SK-N-SH treated with all-trans-retinoic acid at 6 μM for 48 hours (cell line): ENCODE measurements around the gene XPO4.

Experiments used
- ATAC-seq: fragments of 200-7000 bp; cut with Tn5 transposase; 3 replicates; pipeline ENCODE4 v1.9.1; 2020; ENCODE audit warnings: mild to moderate bottlenecking, moderate library complexity
- ARNTL ChIP-seq: fragments of 450-650 bp; formaldehyde crosslinking; IDR thresholded peaks from 2 replicates; pipeline ENCODE4 v1.5.0; 2020; ENCODE audit warnings: low read depth, mild to moderate bottlenecking, moderate library complexity, borderline replicate concordance
- BACH2 ChIP-seq: fragments of 250-450 bp; sonication (Bioruptor Pico); IDR thresholded peaks from 2 replicates; pipeline ENCODE4 v1.9.0; 2021; ENCODE audit warnings: mild to moderate bottlenecking, borderline replicate concordance
- CSDC2 ChIP-seq: fragments of 250-450 bp; sonication (Bioruptor Pico); IDR thresholded peaks from 2 replicates; pipeline ENCODE4 v1.5.0; 2020; ENCODE audit warnings: mild to moderate bottlenecking, moderate library complexity
- ESRRG ChIP-seq: fragments of 250-450 bp; sonication (Bioruptor Pico); IDR thresholded peaks from 2 replicates; pipeline ENCODE4 v1.6.1; 2021; ENCODE audit warnings: mild to moderate bottlenecking
- GLIS3 ChIP-seq: fragments of 250-450 bp; sonication (Bioruptor Pico); IDR thresholded peaks from 2 replicates; pipeline ENCODE4 v1.5.0; 2020; ENCODE audit warnings: mild to moderate bottlenecking, moderate library complexity
- ISL1 ChIP-seq: fragments of 250-450 bp; sonication (Bioruptor Pico); IDR thresholded peaks from 2 replicates; pipeline ENCODE4 v2.1.2; 2022; ENCODE audit warnings: mild to moderate bottlenecking, moderate library complexity
- OSR1 ChIP-seq: fragments of 250-450 bp; sonication (Bioruptor Pico); IDR thresholded peaks from 2 replicates; pipeline ENCODE4 v1.8.0; 2022; ENCODE audit warnings: moderate library complexity, mild to moderate bottlenecking, inconsistent platforms
- POU6F1 ChIP-seq: fragments of 250-450 bp; sonication (Bioruptor Pico); IDR thresholded peaks from 2 replicates; pipeline ENCODE4 v1.8.0; 2021; ENCODE audit warnings: low read depth, mild to moderate bottlenecking, moderate library complexity, borderline replicate concordance
- SNAI2 ChIP-seq: fragments of 250-450 bp; sonication (Bioruptor Pico); IDR thresholded peaks from 2 replicates; pipeline ENCODE4 v1.5.0; 2020; ENCODE audit warnings: mild to moderate bottlenecking, moderate library complexity
- ZC3H10 ChIP-seq: fragments of 250-450 bp; sonication (Bioruptor Pico); IDR thresholded peaks from 2 replicates; pipeline ENCODE4 v1.5.1; 2021; ENCODE audit warnings: mild to moderate bottlenecking, moderate library complexity
- ZFP3 ChIP-seq: fragments of 250-450 bp; sonication (Bioruptor Pico); IDR thresholded peaks from 2 replicates; pipeline ENCODE4 v1.5.0; 2020; ENCODE audit warnings: mild to moderate bottlenecking, moderate library complexity
- ZFP30 ChIP-seq: fragments of 450-650 bp; formaldehyde crosslinking; IDR thresholded peaks from 2 replicates; pipeline ENCODE4 v1.5.0; 2022; ENCODE audit warnings: mild to moderate bottlenecking, moderate library complexity
- ZNF565 ChIP-seq: fragments of 450-650 bp; formaldehyde crosslinking; conservative IDR thresholded peaks from 2 replicates; pipeline ENCODE4 v1.5.0; 2020; ENCODE audit warnings: low read depth, mild to moderate bottlenecking, moderate library complexity
- ZNF8 ChIP-seq: fragments of 450-650 bp; formaldehyde crosslinking; IDR thresholded peaks from 2 replicates; pipeline ENCODE4 v1.5.0; 2020; ENCODE audit warnings: mild to moderate bottlenecking, moderate library complexity
- TF ChIP-seq, protein P1 (sequence below): fragments of 250-450 bp; sonication (Bioruptor Pico); IDR thresholded peaks from 2 replicates; pipeline ENCODE4 v1.5.0; 2020; ENCODE audit warnings: mild to moderate bottlenecking, moderate library complexity
- TF ChIP-seq, protein P2 (sequence below): fragments of 250-450 bp; sonication (Bioruptor Pico); IDR thresholded peaks from 2 replicates; pipeline ENCODE4 v1.8.0; 2020; ENCODE audit warnings: mild to moderate bottlenecking, moderate library complexity, borderline replicate concordance
- TF ChIP-seq, protein P3 (sequence below): fragments of 250-450 bp; sonication (Bioruptor Pico); IDR thresholded peaks from 2 replicates; pipeline ENCODE4 v1.5.1; 2021; ENCODE audit warnings: mild to moderate bottlenecking, moderate library complexity

The XPO4 gene

GRCh38 chr13:20911037-20911436, 8.5 kb upstream of the XPO4 start:
- no peak for ATAC-seq
- TF ChIP-seq OSR1 (CRISPR knock-in tag) (no peak), CSDC2 (CRISPR knock-in tag) (no peak), ESRRG (CRISPR knock-in tag) (no peak), ZC3H10 (CRISPR knock-in tag) (no peak)
- TF ChIP-seq, all 23 proteins: peak for 0

DNA sequence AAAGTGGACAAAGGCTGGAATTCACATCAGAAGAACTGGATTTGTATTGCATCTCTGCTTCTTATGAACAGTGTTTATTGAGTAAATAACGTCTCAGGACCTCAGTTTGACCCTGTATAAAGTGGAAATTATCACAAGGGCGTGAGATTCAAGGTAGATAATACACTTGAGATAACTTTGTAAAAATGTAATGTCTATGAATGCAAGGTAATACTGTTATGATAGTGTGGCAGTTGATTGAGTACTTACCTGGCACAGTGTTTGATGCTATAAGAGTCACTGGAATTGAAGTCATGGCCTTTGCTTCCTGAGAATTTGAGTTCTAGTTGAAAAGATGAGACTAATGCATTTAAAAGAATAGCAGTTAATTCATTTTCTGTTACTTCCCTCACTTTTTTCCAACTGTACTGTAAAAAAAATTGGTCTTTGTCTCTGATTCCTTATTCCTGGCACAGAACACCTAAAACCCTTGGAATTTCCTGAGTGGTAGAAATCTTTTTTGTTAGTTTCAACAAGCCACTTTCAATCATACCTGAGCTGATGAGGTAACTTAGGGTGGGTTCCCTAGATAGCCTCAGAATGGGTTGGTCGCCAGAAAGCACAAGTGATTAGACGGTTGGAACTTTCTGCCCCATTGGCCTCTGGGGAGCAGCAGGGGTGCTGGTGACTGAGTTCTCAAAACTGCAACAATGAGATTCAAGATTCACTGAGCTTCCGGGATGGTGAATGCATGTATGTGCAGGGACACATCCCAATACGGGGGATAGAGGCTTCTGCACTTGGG, 6.4 kb upstream of the XPO4 start:
- TF ChIP-seq, protein P1, sequence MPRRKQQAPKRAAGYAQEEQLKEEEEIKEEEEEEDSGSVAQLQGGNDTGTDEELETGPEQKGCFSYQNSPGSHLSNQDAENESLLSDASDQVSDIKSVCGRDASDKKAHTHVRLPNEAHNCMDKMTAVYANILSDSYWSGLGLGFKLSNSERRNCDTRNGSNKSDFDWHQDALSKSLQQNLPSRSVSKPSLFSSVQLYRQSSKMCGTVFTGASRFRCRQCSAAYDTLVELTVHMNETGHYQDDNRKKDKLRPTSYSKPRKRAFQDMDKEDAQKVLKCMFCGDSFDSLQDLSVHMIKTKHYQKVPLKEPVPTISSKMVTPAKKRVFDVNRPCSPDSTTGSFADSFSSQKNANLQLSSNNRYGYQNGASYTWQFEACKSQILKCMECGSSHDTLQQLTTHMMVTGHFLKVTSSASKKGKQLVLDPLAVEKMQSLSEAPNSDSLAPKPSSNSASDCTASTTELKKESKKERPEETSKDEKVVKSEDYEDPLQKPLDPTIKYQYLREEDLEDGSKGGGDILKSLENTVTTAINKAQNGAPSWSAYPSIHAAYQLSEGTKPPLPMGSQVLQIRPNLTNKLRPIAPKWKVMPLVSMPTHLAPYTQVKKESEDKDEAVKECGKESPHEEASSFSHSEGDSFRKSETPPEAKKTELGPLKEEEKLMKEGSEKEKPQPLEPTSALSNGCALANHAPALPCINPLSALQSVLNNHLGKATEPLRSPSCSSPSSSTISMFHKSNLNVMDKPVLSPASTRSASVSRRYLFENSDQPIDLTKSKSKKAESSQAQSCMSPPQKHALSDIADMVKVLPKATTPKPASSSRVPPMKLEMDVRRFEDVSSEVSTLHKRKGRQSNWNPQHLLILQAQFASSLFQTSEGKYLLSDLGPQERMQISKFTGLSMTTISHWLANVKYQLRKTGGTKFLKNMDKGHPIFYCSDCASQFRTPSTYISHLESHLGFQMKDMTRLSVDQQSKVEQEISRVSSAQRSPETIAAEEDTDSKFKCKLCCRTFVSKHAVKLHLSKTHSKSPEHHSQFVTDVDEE: no peak
- TF ChIP-seq ZFP30 (CRISPR knock-in tag) (no peak), ARNTL (CRISPR knock-in tag) (no peak), BACH2 (CRISPR knock-in tag) (no peak), ZNF8 (no peak), POU6F1 (CRISPR knock-in tag) (no peak), ISL1 (CRISPR knock-in tag) (no peak), ZNF565 (CRISPR knock-in tag) (no peak)
- TF ChIP-seq, protein P2, sequence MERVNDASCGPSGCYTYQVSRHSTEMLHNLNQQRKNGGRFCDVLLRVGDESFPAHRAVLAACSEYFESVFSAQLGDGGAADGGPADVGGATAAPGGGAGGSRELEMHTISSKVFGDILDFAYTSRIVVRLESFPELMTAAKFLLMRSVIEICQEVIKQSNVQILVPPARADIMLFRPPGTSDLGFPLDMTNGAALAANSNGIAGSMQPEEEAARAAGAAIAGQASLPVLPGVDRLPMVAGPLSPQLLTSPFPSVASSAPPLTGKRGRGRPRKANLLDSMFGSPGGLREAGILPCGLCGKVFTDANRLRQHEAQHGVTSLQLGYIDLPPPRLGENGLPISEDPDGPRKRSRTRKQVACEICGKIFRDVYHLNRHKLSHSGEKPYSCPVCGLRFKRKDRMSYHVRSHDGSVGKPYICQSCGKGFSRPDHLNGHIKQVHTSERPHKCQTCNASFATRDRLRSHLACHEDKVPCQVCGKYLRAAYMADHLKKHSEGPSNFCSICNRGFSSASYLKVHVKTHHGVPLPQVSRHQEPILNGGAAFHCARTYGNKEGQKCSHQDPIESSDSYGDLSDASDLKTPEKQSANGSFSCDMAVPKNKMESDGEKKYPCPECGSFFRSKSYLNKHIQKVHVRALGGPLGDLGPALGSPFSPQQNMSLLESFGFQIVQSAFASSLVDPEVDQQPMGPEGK (CRISPR knock-in tag): no peak
- no peak for ATAC-seq

GRCh38 chr13:20904908-20905307, 2.4 kb upstream of the XPO4 start:
- ATAC-seq: no peak
- TF ChIP-seq, protein P3, sequence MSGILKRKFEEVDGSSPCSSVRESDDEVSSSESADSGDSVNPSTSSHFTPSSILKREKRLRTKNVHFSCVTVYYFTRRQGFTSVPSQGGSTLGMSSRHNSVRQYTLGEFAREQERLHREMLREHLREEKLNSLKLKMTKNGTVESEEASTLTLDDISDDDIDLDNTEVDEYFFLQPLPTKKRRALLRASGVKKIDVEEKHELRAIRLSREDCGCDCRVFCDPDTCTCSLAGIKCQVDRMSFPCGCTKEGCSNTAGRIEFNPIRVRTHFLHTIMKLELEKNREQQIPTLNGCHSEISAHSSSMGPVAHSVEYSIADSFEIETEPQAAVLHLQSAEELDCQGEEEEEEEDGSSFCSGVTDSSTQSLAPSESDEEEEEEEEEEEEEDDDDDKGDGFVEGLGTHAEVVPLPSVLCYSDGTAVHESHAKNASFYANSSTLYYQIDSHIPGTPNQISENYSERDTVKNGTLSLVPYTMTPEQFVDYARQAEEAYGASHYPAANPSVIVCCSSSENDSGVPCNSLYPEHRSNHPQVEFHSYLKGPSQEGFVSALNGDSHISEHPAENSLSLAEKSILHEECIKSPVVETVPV: no peak
- TF ChIP-seq ZNF8: no peak
- TF ChIP-seq, protein P1: no peak

GRCh38 chr13:20903164-20903475, 574 bp upstream of the XPO4 start:
- TF ChIP-seq BACH2 (CRISPR knock-in tag) (no peak), GLIS3 (CRISPR knock-in tag) (no peak), ISL1 (CRISPR knock-in tag) (no peak), ESRRG (CRISPR knock-in tag) (no peak), ZFP3 (CRISPR knock-in tag) (no peak), SNAI2 (CRISPR knock-in tag) (no peak)
- no peak for ATAC-seq
